IgD-negative memory B cell (primary cell): ENCODE results near the gene COA3. TPM values are rescaled to one million over a fixed set of nuclear protein-coding genes. Genes with fewer than 3 reads are reported as not detected.

ENCODE experiments used
- H3K27ac Mint-ChIP-seq, 3 donors: one replicate each; pipeline ENCODE4 v1.8.0; 2020 to 2022; ENCODE audit warnings: mild to moderate bottlenecking in 3 of 3, mixed read lengths in 3 of 3, moderate library complexity in 1 of 3
- H3K27me3 Mint-ChIP-seq: one replicate; pipeline ENCODE4 v1.8.0; 2021; ENCODE audit warnings: mixed read lengths
- H3K36me3 Mint-ChIP-seq: one replicate; pipeline ENCODE4 v1.8.0; 2020; ENCODE audit warnings: mild to moderate bottlenecking, mixed read lengths
- H3K4me1 Mint-ChIP-seq, 3 donors: one replicate each; pipeline ENCODE4 v1.8.0; 2020 to 2022; ENCODE audit warnings: mixed read lengths in 3 of 3, mild to moderate bottlenecking in 1 of 3
- H3K4me3 Mint-ChIP-seq, 4 donors: one replicate each; pipeline ENCODE4 v1.8.0; 2020 to 2022; ENCODE audit warnings: mild to moderate bottlenecking in 4 of 4, mixed read lengths in 4 of 4, moderate library complexity in 3 of 4
- H3K9me3 Mint-ChIP-seq, 3 donors: one replicate each; pipeline ENCODE4 v1.8.0; 2020 to 2021; ENCODE audit warnings: mixed read lengths in 3 of 3, mild to moderate bottlenecking in 1 of 3
- polyA plus RNA-seq: library from polyadenylated mRNA; unstranded; fragments of 300-500 nt; fragmentation: Illumina TruSeq; gene quantifications from one replicate; pipeline ENCODE4 v1.2.3, GENCODE V29; 2021

The COA3 gene
- polyA plus RNA-seq, 1 donor from 2014 or later: 117 TPM

DNA sequence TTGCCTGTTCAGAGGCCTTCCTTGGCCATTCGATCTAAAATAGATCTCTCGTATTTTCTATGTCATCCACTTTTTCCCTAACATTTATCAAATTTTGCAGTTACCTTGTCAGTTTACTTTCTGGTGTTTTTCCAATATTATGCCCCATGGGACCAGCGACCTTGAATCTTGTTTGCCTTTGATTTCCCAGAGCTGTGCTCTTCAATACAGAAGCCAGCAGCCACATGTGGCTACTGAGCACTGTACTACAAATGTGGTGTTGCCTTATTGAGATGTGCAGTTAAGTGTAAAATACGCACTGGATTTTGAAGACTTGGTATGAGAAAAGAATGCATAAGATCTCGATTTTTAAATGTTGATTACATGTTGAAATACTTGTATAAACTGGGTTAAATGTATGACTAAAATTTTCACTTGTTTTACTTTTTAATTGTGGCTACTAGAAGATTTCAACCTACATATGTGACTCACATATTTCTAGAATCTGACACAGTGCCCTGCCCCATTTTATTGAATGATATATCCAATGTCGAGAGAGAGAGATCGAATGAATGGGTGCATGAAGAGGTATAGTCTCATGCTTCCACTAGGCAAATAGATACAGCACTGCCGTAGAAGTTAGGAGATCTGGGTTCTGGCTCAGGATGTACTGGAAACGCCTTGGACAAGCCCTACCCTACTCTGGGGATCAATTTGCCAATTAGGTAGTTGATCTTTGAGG, 33.9 kb upstream of the COA3 start:
- Mint-ChIP-seq H3K4me3 (peak overlapping the region; percentile 96 to 99 (median 98)), H3K36me3 (no peaks in the 10 kb centered on the region), H3K9me3 (no peaks in the 10 kb centered on the region), H3K4me1 (peaks cover 10 to 17% (median 14%) of the 10 kb centered on the region in 3 donors), H3K27ac (peak overlapping the region; percentile 99 to 100 (median 99)), H3K27me3 (peaks cover 2% of the 10 kb centered on the region)

DNA sequence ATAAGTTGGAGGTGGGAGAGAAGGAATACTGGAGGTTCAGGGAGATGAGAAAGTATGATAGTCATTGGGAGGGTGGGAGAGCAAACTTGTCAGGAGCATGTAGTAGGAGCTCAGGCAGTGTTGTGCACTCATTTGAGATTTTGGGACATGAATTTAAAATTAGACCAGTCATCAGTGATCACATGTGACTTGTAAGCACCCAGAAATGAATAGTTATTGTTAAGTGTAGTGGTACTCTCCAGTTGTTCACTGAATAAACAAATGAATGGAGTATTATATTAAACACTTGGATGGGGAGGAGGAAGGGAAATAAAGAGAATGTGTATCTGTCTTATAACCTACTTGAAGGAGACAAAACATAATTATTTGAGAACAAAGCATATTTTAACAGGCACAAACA, 32.5 kb upstream of the COA3 start:
- Mint-ChIP-seq H3K36me3 (peaks cover 2% of the 10 kb centered on the region), H3K27ac (peak overlapping the region in 1 of 3 donors; percentile 47), H3K4me3 (peak overlapping the region in 2 of 4 donors; percentile 53 to 84), H3K9me3 (no peaks in the 10 kb centered on the region), H3K27me3 (peaks cover 2% of the 10 kb centered on the region), H3K4me1 (peaks cover 10 to 17% (median 14%) of the 10 kb centered on the region in 3 donors)

DNA sequence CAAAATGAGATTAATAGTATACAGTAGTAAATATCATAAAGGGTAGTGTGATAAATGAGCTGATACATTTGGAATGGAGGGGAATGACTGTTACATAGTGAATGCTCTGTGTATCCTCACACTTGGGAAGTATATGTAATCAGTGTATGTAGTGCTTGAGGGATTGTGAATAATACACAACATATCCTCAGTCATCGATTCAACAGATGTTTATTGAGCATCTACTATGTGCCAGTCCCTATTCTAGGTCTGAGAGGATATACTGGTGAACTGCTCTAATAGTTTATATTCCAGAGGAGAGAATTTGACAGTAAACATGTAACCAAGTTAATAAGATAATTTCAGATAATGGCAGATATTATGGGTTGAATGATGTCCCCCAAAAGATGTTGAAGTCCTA, 29.0 kb upstream of the COA3 start:
- Mint-ChIP-seq H3K4me1 (peaks cover 6 to 17% (median 12%) of the 10 kb centered on the region in 3 donors), H3K36me3 (peaks cover 2% of the 10 kb centered on the region), H3K27ac (peak overlapping the region in 1 of 3 donors; percentile 86), H3K4me3 (peak overlapping the region in 1 of 4 donors; percentile 13), H3K9me3 (no peaks in the 10 kb centered on the region), H3K27me3 (peaks cover 2% of the 10 kb centered on the region)

DNA sequence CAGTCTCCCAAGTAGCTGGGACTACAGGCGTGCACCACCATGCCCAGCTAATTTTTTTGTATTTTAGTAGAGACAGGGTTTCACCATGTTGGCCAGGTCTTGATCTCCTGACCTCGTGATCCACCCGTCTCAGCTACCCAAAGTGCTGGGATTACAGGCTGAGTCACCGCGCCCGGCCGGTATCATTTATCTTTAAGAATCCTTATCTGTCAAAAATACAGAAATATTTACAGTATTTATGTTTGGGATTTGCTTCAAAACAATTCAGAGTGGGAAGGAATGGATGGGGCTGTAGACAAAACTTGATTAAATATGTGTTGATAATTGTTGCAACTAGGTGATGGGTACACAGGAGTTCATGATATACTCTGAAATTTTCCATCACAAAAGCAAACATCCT, 22.7 kb upstream of the COA3 start:
- no peaks in the 10 kb centered on the region for H3K9me3 Mint-ChIP-seq
- peaks cover 11 to 28% (median 13%) of the 10 kb centered on the region in 3 donors for H3K4me1 Mint-ChIP-seq
- H3K27ac Mint-ChIP-seq: peak overlapping the region in 2 of 3 donors; percentile 39 to 61
- no peaks in the 10 kb centered on the region for H3K27me3 Mint-ChIP-seq
- peaks cover 5% of the 10 kb centered on the region for H3K36me3 Mint-ChIP-seq
- H3K4me3 Mint-ChIP-seq: peak overlapping the region in 1 of 4 donors; percentile 85

DNA sequence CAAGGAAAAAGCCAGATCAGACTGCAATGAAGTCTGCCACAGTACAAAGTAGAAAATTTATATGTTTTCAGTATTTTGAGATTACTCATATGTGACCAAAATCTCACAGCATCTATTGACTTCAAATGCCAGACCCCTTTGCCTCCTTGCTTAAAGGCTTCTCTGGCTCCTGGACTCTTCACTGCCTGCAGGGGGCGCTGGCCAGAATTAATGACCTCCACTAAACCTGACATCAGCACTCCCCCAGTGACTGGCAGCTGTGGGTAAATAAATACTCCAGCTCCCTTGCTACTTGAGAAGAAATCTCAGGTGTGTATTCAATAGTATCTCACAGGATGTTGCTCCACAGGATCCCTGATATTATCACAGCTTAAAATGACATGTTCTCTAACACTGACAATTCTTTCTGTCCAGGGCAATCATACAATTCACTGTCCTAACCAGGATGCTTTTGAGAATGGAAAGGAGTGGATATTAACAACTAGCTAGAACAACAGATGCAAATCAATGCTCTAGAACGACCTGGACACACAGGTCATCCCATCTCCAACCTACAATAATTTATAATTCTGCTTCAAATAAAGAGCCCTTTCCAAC, 21.5 kb upstream of the COA3 start:
- Mint-ChIP-seq H3K4me1 (peaks cover 11 to 28% (median 13%) of the 10 kb centered on the region in 3 donors), H3K27ac (peak overlapping the region in 1 of 3 donors; percentile 22), H3K36me3 (peaks cover 8% of the 10 kb centered on the region), H3K27me3 (no peaks in the 10 kb centered on the region), H3K9me3 (no peaks in the 10 kb centered on the region), H3K4me3 (peak overlapping the region in 1 of 4 donors; percentile 80)

DNA sequence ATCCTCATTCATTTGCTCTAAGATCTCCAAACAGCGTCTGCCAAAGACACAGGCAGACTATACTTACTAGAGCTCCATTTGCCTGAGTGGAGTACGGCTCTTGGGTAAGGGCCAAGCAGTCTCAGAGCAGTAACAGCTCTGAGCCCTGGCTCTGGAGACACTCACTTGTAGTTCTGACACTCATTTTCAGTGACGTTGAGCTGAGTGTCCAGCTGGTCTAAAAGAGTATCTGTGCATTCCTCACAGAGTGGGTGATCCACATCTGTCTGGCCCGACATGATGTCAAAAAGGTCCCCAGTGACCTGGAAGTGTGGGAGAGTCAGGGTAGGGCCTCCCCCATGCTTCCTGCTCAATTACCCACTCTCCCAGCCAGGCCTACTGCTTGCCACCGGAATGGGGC, 19.9 kb upstream of the COA3 start:
- H3K27me3 Mint-ChIP-seq: no peaks in the 10 kb centered on the region
- no peak overlapping the region for H3K27ac Mint-ChIP-seq
- H3K4me3 Mint-ChIP-seq: no peak overlapping the region
- H3K9me3 Mint-ChIP-seq: no peaks in the 10 kb centered on the region
- H3K4me1 Mint-ChIP-seq: peaks cover 5 to 17% (median 7%) of the 10 kb centered on the region in 3 donors
- H3K36me3 Mint-ChIP-seq: peaks cover 8% of the 10 kb centered on the region

DNA sequence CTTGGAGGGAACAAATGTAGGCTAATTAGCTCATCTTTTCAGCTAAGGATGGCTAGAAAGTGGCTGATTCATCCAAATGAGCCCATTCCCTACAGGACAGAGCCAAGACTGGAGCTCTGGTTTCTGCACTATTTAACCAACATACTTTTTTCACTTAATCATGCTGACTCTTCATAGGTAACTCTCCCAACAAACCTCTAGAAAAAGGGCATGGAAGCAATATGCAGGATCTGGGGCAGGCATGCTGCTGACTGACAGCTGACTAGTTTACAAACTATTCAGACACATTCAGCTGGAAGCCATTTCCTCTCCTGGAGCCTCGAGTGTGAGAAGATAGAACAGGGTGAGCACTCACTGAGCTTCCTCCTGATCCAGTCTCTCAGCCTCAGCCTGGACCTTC, 19.4 kb upstream of the COA3 start:
- Mint-ChIP-seq H3K36me3 (peaks cover 8% of the 10 kb centered on the region), H3K4me1 (peaks cover 4 to 16% (median 7%) of the 10 kb centered on the region in 3 donors), H3K9me3 (no peaks in the 10 kb centered on the region), H3K27me3 (no peaks in the 10 kb centered on the region), H3K27ac (no peak overlapping the region), H3K4me3 (peak overlapping the region in 1 of 4 donors; percentile 23)

DNA sequence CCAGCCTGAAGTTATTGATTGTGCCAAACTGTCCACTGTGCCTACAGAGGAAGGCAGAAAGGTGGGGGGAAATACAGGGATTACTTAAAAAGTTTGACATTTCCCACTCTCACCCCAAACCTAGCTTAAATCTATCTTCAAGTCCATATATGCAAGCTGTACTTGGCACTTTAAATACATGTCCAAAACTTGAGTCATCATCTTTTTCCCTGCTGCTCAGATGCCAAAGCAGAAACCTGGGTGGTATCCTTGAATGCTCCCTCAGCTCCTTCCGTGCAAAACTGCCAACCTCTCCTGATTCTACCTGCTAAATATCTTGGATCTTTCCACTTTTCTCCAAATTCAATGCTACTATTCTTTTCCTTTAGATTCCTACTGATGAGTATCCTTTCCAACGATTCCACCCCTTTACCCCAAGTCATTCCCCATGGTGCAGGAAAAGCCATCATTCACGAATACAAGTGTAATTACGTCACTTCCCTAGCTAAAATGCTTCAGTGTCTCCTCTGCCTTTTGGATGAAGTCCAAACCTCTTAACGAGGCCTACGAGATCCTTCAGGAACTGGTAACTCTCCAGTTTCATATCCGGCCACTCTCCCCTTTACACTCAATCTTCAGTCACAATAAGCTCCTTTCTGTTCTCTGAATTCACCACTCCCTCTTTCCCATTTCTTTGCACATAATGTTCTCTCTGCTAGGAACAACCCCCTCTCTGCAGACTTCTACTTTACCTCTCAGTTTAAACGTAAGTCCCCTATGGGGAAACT, 16.3 kb upstream of the COA3 start:
- Mint-ChIP-seq H3K4me3 (no peak overlapping the region), H3K4me1 (peaks cover 0 to 1% (median 1%) of the 10 kb centered on the region in 3 donors), H3K9me3 (no peaks in the 10 kb centered on the region), H3K36me3 (peaks cover 8% of the 10 kb centered on the region), H3K27me3 (no peaks in the 10 kb centered on the region), H3K27ac (no peak overlapping the region)

DNA sequence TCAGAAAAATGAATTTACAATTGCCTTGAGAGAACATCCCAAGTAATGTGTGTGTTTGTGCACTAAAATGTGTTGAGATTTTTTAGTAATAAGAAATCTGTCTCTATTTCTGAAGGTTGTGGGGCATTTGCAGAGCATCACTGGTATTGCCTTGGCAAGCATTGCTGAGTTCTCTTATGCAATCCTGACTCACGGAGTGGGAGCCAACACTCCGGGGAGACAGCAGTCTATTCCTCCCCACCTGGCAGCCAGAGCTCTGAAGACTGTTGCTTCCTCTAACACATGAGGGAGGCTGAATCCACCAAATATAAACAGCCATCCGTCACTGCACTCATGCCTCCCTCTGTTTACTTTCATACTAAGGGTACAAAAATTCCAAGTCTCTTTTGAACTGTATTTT, 10.7 kb upstream of the COA3 start:
- peaks cover 0 to 1% (median 0%) of the 10 kb centered on the region in 3 donors for H3K4me1 Mint-ChIP-seq
- H3K9me3 Mint-ChIP-seq: no peaks in the 10 kb centered on the region
- peak overlapping the region in 1 of 3 donors; percentile 86 for H3K27ac Mint-ChIP-seq
- no peaks in the 10 kb centered on the region for H3K36me3 Mint-ChIP-seq
- H3K27me3 Mint-ChIP-seq: no peaks in the 10 kb centered on the region
- no peak overlapping the region for H3K4me3 Mint-ChIP-seq

DNA sequence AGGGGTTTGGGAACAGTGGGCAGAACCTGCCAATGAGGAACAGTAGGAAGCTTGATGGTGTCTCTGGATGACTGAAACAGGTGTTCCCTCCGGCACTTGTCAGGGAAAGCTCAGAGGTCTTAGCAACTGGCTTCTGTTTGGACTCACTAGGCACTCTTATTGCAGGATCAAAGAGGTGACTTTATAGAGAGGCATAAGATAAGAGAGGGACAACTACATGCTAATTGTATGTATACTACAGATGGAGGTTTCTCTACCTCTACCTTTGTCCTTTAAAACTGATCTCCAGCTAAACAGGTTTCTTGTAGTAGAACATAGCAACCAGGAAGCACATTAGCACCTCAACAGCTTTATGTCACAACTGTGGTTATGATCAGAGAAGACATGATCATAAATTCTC, 7.7 kb upstream of the COA3 start:
- Mint-ChIP-seq H3K27me3 (no peaks in the 10 kb centered on the region), H3K36me3 (no peaks in the 10 kb centered on the region), H3K4me1 (no peaks in the 10 kb centered on the region), H3K9me3 (no peaks in the 10 kb centered on the region), H3K27ac (no peak overlapping the region), H3K4me3 (no peak overlapping the region)

DNA sequence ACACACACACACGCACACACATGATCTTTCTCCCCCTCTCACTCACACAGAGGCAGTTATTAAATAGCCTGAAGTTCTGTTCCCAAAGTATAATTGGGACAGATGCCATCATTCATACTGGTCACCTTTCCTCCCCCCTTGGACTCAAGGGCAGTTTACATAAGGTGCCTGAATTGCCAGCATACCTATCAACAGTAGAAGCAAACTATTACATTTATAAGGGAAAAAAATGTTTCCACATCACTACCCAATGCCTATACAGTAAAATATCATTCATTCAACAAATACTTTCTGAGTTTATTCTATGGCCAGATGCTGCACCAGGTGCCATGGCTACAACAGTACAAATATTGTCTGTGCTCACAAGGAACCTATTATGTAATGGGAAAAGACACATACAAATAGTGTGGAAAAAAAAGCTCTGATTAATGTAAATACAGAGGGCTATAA, 6.4 kb upstream of the COA3 start:
- H3K4me3 Mint-ChIP-seq: no peak overlapping the region
- no peak overlapping the region for H3K27ac Mint-ChIP-seq

DNA sequence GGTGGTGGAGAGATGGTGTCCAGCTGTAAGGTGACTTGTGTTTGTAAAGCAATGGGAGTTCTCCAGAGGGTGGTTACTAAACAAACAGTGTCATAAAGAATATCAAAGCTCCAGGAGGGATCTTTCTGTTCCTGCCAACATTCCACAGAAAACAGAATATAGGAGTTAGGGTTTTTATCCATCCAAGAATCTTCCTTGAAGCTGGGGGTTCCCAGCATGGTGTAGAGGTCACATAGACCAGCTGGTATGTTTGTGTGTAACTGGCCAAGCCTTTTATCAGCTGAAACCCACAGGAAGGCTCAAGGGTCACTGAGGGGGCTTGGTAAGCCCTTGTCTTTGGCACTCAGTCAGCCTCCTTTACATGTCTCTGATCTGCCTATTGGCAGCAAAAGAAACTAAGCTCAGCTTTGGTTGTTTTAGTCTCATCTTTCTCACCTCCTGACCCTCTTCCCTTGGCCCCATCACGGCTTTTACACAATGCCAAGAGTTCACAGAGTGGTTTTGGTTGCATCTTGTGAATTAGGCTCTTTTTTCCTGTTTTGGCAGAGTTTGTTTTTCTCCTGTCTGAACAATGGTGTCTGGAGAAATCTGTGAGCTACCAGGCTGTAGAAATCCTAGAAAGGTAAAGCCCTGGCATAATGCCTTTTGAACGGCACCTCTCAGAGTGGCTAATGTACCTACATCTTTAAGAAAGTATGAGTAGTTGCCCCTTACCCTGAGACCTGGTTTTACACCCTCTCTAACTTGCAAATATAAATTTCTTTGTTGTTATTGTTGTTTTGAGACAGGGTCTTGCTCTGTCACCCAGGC, 4.8 kb upstream of the COA3 start:
- Mint-ChIP-seq H3K4me3 (no peak overlapping the region), H3K27ac (no peak overlapping the region), H3K9me3 (no peaks in the 10 kb centered on the region), H3K36me3 (peaks cover 4% of the 10 kb centered on the region), H3K4me1 (peaks cover 4 to 6% (median 5%) of the 10 kb centered on the region in 3 donors), H3K27me3 (no peaks in the 10 kb centered on the region)

More for the DNA sequence above, 6.4 kb upstream of the COA3 start:
- Mint-ChIP-seq H3K36me3 (no peaks in the 10 kb centered on the region), H3K4me1 (no peaks in the 10 kb centered on the region), H3K9me3 (no peaks in the 10 kb centered on the region), H3K27me3 (no peaks in the 10 kb centered on the region)

DNA sequence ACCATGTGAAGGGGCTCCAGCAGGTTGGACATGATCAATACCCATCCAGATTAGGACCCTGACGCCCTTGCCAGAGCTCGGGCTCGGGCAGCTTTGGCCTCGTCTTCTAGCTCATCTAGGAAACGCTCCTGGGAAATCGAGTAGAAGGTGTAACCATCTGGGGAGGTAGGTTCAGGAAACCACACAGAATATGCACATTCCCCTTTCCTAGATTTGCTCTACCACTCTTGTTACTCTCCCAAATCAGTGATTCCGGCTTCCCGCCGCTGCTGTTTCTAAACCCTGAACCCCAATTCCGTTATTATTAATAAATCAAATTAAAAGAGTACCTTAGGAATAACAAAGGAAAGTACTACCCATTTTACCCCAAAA, 507 bp downstream of the COA3 start:
- peaks cover 6% of the 10 kb centered on the region for H3K36me3 Mint-ChIP-seq
- no peaks in the 10 kb centered on the region for H3K27me3 Mint-ChIP-seq

More for the DNA sequence above, 507 bp downstream of the COA3 start:
- Mint-ChIP-seq H3K9me3 (no peaks in the 10 kb centered on the region), H3K27ac (peak overlapping the region in 2 of 3 donors; percentile 50 to 90), H3K4me1 (peaks cover 9 to 17% (median 13%) of the 10 kb centered on the region in 3 donors), H3K4me3 (peak overlapping the region; percentile 95 to 98 (median 98))
